Measurements from ENCODE around the gene LMBR1. TPM values are rescaled to one million over a fixed set of nuclear protein-coding genes. Genes with fewer than 3 reads are reported as not detected.

Gene LMBR1
- total and polyA plus RNA-seq, 2 donors, result 27.7 to 29.7 TPM

DNA sequence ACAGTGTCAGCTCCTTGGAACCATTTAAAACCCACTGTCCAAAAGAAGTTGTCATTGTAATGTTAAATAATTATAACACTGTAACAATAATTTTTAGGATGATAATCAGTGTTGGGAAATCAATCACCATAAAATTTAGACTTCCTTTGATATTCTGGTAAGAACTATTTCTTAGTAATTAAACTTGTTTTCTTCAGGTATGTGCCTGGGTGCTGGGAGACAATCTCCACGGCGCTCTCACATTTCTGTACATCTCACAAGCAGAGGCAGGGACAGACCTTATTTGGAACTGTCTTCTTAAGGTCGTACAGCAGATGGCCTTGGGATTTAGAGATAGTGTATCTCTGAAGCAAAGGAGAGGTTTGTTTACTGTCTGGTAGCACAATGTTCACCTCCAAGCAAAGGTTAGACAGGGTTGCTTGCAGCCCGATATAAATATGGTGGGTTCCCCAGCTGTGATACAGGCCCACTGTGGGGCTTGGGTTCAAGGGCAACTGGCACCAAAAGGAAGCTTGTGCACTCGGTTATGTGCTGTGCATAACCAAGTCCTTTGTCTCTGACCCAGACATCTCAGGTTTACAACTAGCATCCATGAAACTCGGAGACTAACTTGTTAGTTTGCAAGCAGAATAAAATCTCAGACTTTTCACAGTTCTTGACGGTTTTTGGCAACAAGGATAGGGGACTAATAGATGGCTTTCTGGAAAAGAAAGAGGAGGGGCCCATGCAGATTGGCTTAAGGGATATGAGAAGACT is 126.9 kb downstream of the LMBR1 start:
- H3K9me3 ChIP-seq (ENCODE audit: control insufficient read depth in 2 of 2, insufficient read depth in 1 of 2, low read length in 1 of 2), result no peaks in the 10 kb centered on the region
- no peak for DNase-seq (ENCODE audit: low read depth in 6 of 9, low spot score in 9 of 9)
- WGBS, result 99% methylated on average over 7 of the region's 7 CpGs
- H3K4me3 ChIP-seq (ENCODE audit: low read length in 2 of 2), result no peak overlapping the region
- H3K27ac ChIP-seq (ENCODE audit: low read depth in 1 of 2, low read length in 1 of 2), result no peak overlapping the region
- no peaks in the 10 kb centered on the region for H3K36me3 ChIP-seq (ENCODE audit: control insufficient read depth in 2 of 2, insufficient read depth in 2 of 2, low read length in 1 of 2)
- no peaks in the 10 kb centered on the region for H3K27me3 ChIP-seq (ENCODE audit: control insufficient read depth in 2 of 2, insufficient read depth in 1 of 2, low read length in 1 of 2)
- no peaks in the 10 kb centered on the region for H3K4me1 ChIP-seq (ENCODE audit: control insufficient read depth in 2 of 2, insufficient read depth in 2 of 2, low read length in 2 of 2)

DNA sequence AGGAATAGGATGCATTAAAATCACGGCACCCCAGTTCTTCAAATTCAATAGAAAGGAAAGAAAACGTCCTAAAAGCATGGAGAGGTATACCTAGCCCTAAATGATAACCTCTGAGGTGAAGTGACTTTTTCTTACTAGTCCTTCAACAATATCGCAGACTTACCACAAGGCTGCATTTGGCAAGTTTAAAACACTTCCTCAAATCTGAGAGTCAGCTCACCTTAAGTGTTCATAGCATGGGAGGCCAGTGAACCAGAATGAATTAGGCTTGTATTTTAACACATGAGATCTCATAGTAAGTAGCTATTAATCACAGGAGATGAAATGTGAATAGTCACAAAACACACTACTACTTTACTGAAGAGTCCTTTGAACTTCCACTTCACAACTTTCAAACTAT is 128.2 kb downstream of the LMBR1 start:
- peaks cover 2% of the 10 kb centered on the region in 2 donors for H3K9me3 ChIP-seq (ENCODE audit: control insufficient read depth in 2 of 2, insufficient read depth in 1 of 2, low read length in 1 of 2)
- 98% methylated on average over 3 of the region's 3 CpGs for WGBS
- no peak for DNase-seq (ENCODE audit: low read depth in 6 of 9, low spot score in 9 of 9)
- H3K4me3 ChIP-seq (ENCODE audit: low read length in 2 of 2), result no peak overlapping the region
- H3K36me3 ChIP-seq (ENCODE audit: control insufficient read depth in 2 of 2, insufficient read depth in 2 of 2, low read length in 1 of 2), result peaks cover 0 to 3% of the 10 kb centered on the region in 2 donors
- no peaks in the 10 kb centered on the region for H3K27me3 ChIP-seq (ENCODE audit: control insufficient read depth in 2 of 2, insufficient read depth in 1 of 2, low read length in 1 of 2)
- H3K27ac ChIP-seq (ENCODE audit: low read depth in 1 of 2, low read length in 1 of 2), result no peak overlapping the region
- H3K4me1 ChIP-seq (ENCODE audit: control insufficient read depth in 2 of 2, insufficient read depth in 2 of 2, low read length in 2 of 2), result no peaks in the 10 kb centered on the region

DNA sequence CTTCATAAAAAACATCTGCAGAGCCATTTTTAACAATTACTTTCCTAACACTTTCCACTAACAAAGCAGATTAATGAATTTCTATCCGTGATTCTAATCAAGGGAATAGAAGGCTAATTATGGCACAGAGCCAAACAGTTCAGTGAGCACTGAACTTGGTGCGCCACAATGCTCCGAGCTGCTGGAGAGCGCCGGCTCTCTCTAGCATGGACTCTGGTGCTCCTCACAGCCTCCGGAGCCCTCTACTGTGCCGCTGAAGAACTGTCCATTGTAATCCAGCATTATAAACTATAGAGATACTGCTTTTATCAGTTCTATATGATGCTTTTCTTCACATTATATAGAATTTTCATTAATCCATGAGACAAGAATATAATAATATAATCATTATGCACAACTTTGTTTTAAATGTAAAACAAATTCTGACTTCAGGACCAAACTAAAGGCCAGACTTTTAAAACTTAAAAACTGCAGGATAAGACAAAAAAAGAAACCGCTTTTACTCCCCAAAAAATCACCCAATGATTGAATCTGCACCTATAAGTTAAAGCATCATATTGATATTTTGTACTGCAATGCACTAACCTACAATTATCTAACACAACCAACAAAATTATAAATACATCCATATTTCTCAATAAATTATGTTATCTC is 128.8 kb downstream of the LMBR1 start:
- H3K36me3 ChIP-seq (ENCODE audit: control insufficient read depth in 2 of 2, insufficient read depth in 2 of 2, low read length in 1 of 2), result peaks cover 0 to 3% of the 10 kb centered on the region in 2 donors
- H3K4me1 ChIP-seq (ENCODE audit: control insufficient read depth in 2 of 2, insufficient read depth in 2 of 2, low read length in 2 of 2), result no peaks in the 10 kb centered on the region
- H3K9me3 ChIP-seq (ENCODE audit: control insufficient read depth in 2 of 2, insufficient read depth in 1 of 2, low read length in 1 of 2), result peaks cover 2 to 4% of the 10 kb centered on the region in 2 donors
- peak in 3 of 9 donors; percentile 4 to 35 (median 9) for DNase-seq (ENCODE audit: low read depth in 6 of 9, low spot score in 9 of 9)
- no peak overlapping the region for H3K4me3 ChIP-seq (ENCODE audit: low read length in 2 of 2)
- 90% methylated on average over 8 of the region's 8 CpGs for WGBS
- H3K27ac ChIP-seq (ENCODE audit: low read depth in 1 of 2, low read length in 1 of 2), result no peak overlapping the region
- no peaks in the 10 kb centered on the region for H3K27me3 ChIP-seq (ENCODE audit: control insufficient read depth in 2 of 2, insufficient read depth in 1 of 2, low read length in 1 of 2)

DNA sequence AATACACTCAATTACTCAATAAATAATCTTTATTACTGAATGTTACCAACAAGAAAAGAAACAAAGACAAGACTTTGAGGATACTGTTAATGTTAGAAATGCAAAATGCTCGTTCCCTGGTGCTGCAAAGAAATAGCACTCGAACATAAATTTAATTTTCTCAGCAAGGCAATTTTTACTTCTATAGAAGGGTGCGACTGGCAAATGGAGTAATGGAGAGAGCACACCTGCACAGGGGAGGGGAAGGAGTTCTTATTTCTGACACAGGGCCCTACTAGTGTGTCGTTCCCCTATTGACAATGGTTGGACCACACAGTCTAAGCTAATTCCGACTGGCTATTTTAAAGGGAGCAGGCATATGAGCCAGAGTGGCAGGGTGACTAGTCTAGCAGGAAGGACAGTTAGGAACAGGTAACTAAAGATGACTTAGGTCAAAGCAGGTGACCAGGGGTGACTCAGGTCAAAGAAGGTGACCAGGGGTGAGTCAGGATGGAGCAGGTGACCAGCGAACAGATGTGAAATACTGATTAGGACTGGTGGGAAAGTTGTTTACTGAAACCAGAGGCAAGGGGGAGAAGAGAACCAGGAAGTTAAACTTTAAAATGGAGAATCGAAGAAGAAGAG is 133.3 kb downstream of the LMBR1 start:
- no peaks in the 10 kb centered on the region for H3K27me3 ChIP-seq (ENCODE audit: control insufficient read depth in 2 of 2, insufficient read depth in 1 of 2, low read length in 1 of 2)
- peaks cover 2 to 4% of the 10 kb centered on the region in 2 donors for H3K9me3 ChIP-seq (ENCODE audit: control insufficient read depth in 2 of 2, insufficient read depth in 1 of 2, low read length in 1 of 2)
- H3K4me1 ChIP-seq (ENCODE audit: control insufficient read depth in 2 of 2, insufficient read depth in 2 of 2, low read length in 2 of 2), result no peaks in the 10 kb centered on the region
- DNase-seq (ENCODE audit: low read depth in 6 of 9, low spot score in 9 of 9), result no peak
- no peak overlapping the region for H3K27ac ChIP-seq (ENCODE audit: low read depth in 1 of 2, low read length in 1 of 2)
- H3K36me3 ChIP-seq (ENCODE audit: control insufficient read depth in 2 of 2, insufficient read depth in 2 of 2, low read length in 1 of 2), result peaks cover 0 to 3% of the 10 kb centered on the region in 2 donors
- WGBS, result 85% methylated on average over 7 of the region's 7 CpGs
- no peak overlapping the region for H3K4me3 ChIP-seq (ENCODE audit: low read length in 2 of 2)

DNA sequence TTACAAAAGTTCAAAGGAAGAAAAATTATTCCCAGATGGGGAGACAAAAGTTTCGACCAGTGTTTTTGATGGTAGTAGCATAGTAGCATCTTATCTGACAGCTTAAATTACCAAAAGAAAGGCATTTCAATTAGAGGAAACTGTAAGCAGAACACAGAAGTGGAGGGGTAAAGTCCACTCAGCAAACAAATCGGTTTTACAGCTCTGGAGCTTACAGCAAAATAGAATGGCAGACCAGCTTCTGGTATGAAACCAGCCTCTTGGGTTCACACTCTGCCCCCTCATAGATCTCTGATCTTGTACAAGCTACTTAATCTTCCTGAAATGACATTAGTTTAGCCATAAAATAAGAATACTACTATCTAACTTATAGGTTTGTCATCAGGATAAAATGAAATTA is 133.8 kb downstream of the LMBR1 start:
- Histone ChIP-seq H3K27me3 (ENCODE audit: control insufficient read depth in 2 of 2, insufficient read depth in 1 of 2, low read length in 1 of 2) (no peaks in the 10 kb centered on the region), H3K4me1 (ENCODE audit: control insufficient read depth in 2 of 2, insufficient read depth in 2 of 2, low read length in 2 of 2) (no peaks in the 10 kb centered on the region), H3K9me3 (ENCODE audit: control insufficient read depth in 2 of 2, insufficient read depth in 1 of 2, low read length in 1 of 2) (peaks cover 2 to 4% of the 10 kb centered on the region in 2 donors), H3K4me3 (ENCODE audit: low read length in 2 of 2) (no peak overlapping the region), H3K36me3 (ENCODE audit: control insufficient read depth in 2 of 2, insufficient read depth in 2 of 2, low read length in 1 of 2) (peaks cover 0 to 3% of the 10 kb centered on the region in 2 donors), H3K27ac (ENCODE audit: low read depth in 1 of 2, low read length in 1 of 2) (no peak overlapping the region)
- 99% methylated on average over 2 of the region's 2 CpGs for WGBS
- no peak for DNase-seq (ENCODE audit: low read depth in 6 of 9, low spot score in 9 of 9)

DNA sequence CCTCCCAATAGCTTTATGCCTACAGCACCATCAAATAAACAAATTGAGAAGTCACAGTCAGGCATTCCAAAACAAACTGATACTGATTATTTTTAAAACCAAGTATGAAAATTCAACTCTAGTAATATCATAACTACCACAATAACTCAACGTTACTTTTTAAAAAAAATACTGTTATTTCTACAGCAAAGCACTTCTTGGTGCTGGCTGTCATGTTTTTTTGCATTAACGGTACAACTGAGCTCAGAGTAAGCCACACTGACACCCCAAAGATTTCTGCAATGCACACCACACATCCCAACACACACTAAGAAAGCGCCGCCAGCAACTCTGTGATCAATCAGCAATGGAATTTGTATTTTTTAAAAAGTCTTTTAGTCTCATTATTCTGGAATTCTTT is 138.8 kb downstream of the LMBR1 start:
- over 99% methylated on average over 4 of the region's 4 CpGs for WGBS
- no peak for DNase-seq (ENCODE audit: low read depth in 6 of 9, low spot score in 9 of 9)
- H3K36me3 ChIP-seq (ENCODE audit: control insufficient read depth in 2 of 2, insufficient read depth in 2 of 2, low read length in 1 of 2), result peaks cover 3 to 4% of the 10 kb centered on the region in 2 donors
- no peak overlapping the region for H3K27ac ChIP-seq (ENCODE audit: low read depth in 1 of 2, low read length in 1 of 2)
- H3K9me3 ChIP-seq (ENCODE audit: control insufficient read depth in 2 of 2, insufficient read depth in 1 of 2, low read length in 1 of 2), result no peaks in the 10 kb centered on the region
- H3K4me1 ChIP-seq (ENCODE audit: control insufficient read depth in 2 of 2, insufficient read depth in 2 of 2, low read length in 2 of 2), result no peaks in the 10 kb centered on the region
- no peak overlapping the region for H3K4me3 ChIP-seq (ENCODE audit: low read length in 2 of 2)
- no peaks in the 10 kb centered on the region for H3K27me3 ChIP-seq (ENCODE audit: control insufficient read depth in 2 of 2, insufficient read depth in 1 of 2, low read length in 1 of 2)

DNA sequence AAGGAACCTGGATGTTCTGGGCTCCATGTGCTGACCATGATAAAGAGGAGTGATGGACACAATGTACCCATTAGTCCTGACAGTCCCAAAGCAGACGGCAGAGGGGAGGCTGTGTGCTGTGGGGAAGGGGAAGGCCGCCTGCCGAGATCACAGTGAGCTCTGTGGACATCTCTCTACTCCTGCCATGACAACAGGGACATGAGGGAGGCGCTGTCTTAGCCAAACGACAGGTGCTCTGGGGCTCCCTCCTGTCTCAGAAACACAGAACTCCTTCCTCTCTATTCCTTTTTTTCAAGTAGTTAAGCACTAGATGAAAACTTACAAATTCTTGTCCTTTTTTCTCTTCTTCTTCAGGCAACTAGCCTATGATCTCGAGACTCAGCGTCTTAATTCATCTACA is 139.4 kb downstream of the LMBR1 start:
- 99% methylated on average over 7 of the region's 7 CpGs for WGBS
- Histone ChIP-seq H3K4me3 (ENCODE audit: low read length in 2 of 2) (no peak overlapping the region), H3K36me3 (ENCODE audit: control insufficient read depth in 2 of 2, insufficient read depth in 2 of 2, low read length in 1 of 2) (peaks cover 3 to 4% of the 10 kb centered on the region in 2 donors), H3K27ac (ENCODE audit: low read depth in 1 of 2, low read length in 1 of 2) (no peak overlapping the region), H3K9me3 (ENCODE audit: control insufficient read depth in 2 of 2, insufficient read depth in 1 of 2, low read length in 1 of 2) (no peaks in the 10 kb centered on the region), H3K27me3 (ENCODE audit: control insufficient read depth in 2 of 2, insufficient read depth in 1 of 2, low read length in 1 of 2) (no peaks in the 10 kb centered on the region), H3K4me1 (ENCODE audit: control insufficient read depth in 2 of 2, insufficient read depth in 2 of 2, low read length in 2 of 2) (no peaks in the 10 kb centered on the region)
- DNase-seq (ENCODE audit: low read depth in 6 of 9, low spot score in 9 of 9), result no peak

DNA sequence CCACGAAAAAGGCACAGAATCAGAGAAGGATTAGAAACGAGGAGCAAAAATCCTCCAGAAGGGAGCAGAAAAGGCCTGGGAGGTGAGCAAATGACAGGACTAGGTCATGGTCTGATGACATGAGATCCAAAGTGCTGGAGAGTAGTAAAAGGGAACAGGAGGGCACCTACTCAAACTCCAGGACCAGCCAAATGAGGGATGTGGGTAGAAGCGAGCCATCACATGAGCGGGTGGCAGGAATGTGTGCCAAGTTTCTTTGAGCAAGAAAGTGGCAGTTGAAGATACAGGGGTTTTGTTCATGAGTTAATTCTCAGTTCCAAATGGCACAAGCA is 139.8 kb downstream of the LMBR1 start:
- DNase-seq (ENCODE audit: low read depth in 6 of 9, low spot score in 9 of 9), result no peak
- Histone ChIP-seq H3K27ac (ENCODE audit: low read depth in 1 of 2, low read length in 1 of 2) (no peak overlapping the region), H3K36me3 (ENCODE audit: control insufficient read depth in 2 of 2, insufficient read depth in 2 of 2, low read length in 1 of 2) (peaks cover 3 to 4% of the 10 kb centered on the region in 2 donors), H3K4me1 (ENCODE audit: control insufficient read depth in 2 of 2, insufficient read depth in 2 of 2, low read length in 2 of 2) (no peaks in the 10 kb centered on the region), H3K9me3 (ENCODE audit: control insufficient read depth in 2 of 2, insufficient read depth in 1 of 2, low read length in 1 of 2) (no peaks in the 10 kb centered on the region), H3K4me3 (ENCODE audit: low read length in 2 of 2) (no peak overlapping the region), H3K27me3 (ENCODE audit: control insufficient read depth in 2 of 2, insufficient read depth in 1 of 2, low read length in 1 of 2) (no peaks in the 10 kb centered on the region)
- WGBS, result 98% methylated on average over 4 of the region's 4 CpGs

All from thymus (tissue), 11 donors.